NCI-H1694 (cell line): Measurements from ENCODE around the gene MYO3B.
"Not testable (repeated sequence)": the region's sequence is repeated elsewhere in the genome, so short reads cannot be mapped to it uniquely, and the experiment has no call there.

ENCODE experiments used
- DNase-seq: peaks from one replicate; lab custom pipeline; 2025; lab: John Stamatoyannopoulos, UW

MYO3B gene

DNA sequence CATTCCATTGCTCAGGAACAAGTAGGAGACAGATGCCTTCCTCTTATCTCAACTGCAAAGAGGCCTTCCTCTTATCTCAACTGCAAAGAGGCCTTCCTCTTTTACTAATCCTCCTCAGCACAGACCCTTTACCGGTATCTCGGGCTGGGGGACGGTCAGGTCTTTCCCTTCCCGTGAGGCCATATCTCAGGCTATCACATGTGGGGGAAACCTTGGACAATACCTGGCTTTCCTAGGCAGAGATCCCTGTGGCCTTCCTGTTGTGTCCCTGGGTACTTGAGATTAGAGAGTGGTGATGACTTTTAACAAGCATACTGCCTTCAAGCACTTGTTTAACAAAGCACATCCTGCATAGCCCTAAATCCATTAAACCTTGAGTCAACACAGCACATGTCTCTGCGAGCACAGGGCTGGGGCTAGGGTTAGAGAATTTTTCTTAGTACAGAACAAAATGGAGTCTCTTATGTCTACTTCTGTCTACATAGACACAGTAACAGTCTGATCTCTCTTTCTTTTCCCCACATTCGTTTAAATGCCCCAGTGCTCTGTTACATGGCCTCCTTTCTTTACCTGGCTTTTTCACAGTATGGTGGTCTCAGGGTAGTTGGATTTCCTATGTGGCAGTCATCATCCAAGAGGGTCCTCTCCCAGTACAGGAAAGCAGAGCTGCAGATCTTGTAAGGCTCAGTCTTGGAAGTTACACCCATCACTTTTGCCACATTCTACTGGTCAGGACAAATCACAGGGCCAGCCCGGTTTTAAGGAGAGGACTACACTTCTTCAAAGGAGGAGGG is 86.0 kb downstream of the MYO3B start:
- DNase-seq, result not testable (repeated sequence)

DNA sequence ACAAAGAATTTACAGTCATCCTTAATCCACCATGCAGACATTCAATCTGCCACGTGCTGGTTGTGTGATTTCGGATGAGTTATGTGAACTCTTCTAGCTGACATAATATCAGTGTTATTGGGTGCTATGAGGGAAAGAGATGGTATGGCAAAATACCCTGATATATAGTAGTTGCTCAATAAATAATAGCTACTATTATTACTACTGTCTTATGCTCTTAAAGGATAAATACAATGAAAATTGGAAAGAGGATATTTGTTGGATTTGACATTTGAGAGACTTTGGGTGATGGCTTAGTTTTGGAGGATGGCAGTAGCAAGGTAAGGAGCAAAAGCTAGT is 86.5 kb downstream of the MYO3B start:
- no peak for DNase-seq

DNA sequence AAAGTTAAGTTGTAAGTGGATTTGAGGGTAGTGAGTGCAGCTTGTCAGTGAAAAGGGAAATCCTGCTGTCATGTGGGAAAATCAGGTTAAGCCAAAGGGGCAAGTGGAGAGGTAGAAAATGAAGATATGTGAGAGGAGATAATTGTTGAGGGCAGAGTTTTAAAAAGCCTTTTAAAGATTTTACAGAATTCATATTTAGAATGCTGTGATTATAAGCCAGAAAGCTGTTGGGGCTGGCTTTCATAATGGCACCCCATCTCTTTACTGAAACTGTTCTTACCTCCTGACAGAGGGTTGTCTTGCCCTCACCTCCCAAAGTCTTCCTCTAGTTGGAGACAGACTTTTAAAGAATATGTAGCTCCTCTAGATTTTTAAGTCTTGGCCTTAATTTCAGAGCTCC is 86.9 kb downstream of the MYO3B start:
- no peak for DNase-seq

DNA sequence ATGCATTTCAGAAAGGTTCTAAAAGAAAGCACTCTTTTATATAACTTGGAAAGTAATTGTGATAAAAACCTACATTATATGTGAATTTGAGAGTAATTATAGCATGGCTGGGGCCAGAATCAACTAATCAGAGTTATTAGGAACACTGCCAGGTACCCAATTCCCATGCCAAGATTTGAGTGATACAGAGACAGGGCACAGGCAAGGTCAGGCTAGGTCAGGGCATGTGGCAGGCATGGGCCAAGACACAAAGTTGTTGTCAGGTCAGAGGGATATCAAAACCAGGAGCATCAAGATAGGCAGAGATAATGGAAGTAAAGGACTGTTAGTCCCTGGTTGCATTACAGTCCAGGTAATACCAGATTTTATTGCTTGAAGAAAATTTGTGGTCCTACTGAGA is 87.4 kb downstream of the MYO3B start:
- DNase-seq, result no peak

DNA sequence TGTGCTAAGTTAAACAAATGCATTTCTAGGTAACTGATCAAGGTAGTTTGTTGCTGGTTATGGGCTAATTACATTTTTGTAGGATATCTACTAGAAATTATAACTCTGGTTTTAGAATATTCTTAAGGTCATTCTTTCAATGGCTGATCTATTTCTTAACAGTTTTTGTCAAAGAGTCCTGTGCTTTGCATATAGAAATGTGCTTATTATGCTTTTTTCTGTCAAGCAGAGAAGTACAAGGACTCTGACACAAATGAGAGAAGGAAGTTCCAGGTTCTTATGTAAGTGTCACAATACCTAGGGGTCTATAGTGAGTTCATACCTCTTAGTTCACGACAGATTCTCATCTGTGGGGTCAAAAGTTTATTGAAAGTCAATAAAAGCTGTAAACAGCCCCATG is 88.4 kb downstream of the MYO3B start:
- no peak for DNase-seq

DNA sequence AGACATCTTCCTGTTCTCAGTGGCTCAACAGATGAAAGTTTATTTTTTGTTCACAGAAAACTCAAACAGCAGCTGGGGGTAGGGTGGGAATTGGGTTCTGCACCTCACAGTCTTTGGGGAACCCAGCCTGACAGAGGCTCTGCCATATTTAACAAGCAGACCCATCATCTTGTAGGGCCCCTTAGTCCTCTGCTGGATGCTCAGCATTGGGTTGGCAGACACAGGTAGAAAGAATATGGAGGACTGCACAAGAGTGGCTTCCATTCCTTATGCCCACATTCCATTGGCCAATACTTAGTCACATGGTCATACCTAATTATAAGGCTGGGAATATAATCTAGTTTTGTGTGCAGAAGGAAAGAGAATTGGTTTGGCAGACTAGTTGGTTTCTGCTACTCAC is 89.1 kb downstream of the MYO3B start:
- DNase-seq, result no peak

DNA sequence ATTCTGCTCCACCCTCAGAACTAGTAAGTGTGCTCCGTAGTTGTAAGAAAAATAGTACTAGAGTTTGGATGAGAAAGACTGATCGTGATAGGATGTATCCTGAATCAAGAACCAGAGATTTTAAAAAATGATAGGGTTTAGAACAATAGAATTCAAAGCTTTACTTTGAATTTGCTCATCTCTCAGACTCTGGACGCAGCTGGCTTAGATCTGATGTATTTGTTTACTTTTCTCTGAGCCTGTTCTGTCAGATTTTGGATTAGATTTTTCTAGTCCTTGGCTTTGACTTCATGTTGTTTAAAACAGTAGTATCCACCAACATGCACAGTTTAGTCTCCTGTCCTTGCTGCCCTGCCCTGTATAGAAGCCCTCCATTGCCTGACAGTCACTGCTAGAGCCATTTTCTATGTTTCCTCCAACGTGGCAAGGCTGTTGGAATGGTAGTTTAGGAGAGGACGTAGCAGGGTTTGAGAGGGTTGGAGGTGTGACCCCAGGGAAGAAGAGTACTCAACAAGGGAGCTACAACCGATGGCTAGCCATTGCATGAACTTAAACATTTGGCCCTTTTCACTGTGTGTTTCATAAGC is 92.4 kb downstream of the MYO3B start:
- no peak for DNase-seq

DNA sequence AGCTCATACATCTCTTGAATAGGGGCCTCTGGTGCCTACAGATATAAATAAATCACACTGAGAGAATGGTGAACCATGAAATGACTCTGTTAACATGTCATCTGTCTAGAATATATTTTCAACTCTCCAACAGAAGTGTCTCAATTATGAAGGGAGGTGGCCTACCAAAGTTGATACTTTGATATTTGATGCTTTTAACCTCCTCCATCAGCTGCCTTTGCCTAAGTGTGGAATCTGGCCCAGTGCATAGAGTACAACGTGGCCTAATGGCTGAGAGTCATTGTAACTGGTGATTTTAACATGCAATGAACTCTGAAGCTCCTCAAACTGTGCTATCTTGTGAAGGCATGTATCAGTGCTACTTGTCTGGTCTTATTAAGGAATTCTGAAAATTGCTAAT is 93.4 kb downstream of the MYO3B start:
- DNase-seq, result no peak

DNA sequence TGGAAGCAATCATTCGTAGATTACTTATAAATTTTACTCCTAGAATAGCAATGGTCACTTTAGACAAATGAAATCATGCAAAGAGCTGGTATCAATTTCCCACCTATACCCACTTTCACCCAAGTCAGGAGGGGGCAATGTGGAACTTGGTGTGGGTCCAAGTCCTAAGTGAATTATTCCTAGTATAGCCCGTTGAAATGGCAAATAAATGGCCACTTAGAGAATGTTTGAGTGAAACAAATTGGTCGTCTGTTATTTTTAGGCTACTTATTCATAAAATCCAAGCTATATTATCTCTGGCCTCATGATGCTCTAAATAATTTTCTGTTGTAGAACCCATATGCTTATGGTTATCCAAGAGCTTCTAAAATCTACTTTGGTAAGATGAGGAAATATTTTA is 98.1 kb downstream of the MYO3B start:
- no peak for DNase-seq

DNA sequence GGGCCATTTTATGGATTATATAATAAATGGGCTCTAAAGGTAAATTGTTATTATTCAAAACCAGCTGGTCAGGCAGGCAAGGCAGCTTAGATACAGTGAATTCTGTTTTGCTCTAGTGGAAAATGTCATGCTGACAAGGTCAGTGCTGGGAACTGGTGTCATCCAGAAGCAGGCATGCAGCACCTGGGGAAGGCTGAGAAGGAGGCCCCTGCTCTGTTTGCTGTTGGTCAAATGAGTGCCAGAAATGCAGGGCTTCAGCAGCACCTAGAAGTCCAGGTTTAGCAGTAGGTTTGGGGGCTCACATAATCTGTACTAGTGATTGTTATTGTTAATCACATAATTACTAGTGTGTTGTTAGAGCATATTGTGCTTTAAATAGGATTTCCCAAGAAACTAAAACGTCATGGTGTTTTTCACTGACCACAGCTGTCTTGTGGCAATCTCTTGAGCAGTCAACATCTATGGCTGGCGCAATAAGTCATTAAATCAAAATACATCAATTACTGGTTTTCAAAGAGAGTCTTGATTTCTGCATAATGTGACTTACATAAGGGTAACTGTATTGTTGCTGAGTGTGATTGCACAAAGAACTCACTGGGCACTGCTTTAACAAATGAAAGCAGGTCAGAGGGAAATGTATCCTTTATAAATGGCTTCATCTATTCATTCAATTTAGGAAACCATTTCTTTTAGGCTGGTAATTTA is 99.1 kb downstream of the MYO3B start:
- no peak for DNase-seq

DNA sequence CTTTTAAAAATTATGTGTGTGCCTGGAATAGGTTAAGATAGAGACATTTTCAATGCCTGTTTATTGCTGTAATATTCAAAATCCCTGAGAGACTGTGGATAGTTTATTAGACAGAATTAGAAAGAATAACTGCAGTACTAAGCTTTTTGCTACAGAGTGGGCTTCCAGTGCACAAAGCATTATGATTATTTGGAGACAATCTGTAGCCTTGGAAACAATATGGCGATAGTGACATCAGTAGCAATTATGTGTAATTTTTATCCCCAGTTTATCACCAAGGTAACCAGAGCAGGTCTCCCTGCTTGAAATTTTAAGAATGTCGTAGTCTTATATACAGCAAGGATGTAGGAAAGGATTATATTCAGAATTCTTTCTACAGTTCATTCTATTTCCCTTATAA is 100.0 kb downstream of the MYO3B start:
- no peak for DNase-seq

DNA sequence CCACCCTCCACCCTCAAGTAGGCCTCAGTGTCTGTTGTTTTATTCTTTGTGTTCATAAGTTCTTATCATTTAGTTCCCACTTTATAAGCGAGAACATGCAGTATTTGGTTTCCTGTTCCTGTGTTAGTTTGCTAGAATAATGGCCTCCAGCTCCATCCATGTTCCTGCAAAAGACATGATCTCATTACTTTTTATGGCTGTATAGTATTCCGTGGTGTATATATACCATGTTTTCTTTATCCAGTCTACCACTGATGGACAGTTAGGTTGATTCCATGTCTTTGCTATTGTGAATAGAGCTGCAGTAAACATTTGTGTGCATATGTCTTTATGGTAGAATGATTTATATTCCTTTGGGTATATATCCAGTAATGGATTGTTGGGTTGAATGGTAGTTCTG is 101.7 kb downstream of the MYO3B start:
- DNase-seq, result not testable (repeated sequence)

DNA sequence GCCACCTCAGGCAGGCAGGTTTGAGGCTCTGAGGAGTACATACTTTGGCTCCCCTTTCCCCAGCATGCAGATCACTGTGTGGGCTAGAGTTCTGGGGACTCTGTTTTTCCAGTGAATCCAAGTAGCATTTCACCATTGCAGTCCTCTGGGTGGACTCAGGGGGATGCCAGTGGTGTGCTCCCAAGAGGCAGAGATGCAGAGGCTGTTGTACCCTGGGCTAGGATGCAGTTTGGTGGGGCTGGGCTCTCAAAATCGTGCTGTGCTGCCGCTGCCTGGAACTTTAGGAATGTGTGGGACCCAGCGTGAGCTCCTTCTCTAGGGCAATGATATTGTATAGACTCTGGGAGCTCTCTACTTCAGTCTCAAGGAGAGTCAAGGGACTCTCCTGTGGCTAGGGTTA is 104.9 kb downstream of the MYO3B start:
- no peak for DNase-seq

DNA sequence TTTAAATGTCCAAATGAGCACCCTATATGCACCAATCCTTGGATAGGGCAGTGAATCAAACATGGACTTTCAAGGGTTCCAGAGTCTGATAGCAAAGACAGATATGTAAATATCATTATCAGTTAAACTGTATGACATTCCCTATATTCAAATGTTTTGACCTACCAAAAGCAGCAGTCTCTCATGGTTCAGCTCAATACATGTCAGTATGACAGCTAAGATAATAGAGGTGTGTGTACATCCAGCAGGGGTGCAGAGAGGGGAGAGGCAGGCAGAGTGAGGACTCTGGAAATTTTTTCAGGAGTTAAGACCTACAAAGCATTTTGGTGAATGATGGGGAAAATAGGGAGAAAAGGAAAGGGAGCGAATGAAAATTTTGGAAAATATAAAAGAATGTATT is 106.3 kb downstream of the MYO3B start:
- DNase-seq, result no peak

DNA sequence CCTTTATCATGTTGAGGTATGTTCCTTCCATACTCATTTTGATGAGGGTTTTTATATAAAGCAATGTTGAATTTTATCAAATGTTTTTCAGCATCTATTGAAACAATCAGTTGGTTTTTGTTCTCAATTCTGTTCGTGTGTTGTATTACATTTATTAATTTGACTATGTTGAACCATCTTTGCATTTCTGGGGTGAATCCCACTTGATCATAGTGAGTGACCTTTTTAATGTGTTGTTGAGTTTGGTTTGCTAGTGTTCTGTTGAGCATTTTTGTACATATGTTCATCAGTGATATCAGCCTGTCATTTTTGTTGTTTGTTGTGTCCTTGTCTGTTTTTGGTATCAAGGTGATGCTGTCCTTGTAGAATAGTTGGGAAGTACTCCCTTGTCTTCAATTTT is 110.9 kb downstream of the MYO3B start:
- no peak for DNase-seq

DNA sequence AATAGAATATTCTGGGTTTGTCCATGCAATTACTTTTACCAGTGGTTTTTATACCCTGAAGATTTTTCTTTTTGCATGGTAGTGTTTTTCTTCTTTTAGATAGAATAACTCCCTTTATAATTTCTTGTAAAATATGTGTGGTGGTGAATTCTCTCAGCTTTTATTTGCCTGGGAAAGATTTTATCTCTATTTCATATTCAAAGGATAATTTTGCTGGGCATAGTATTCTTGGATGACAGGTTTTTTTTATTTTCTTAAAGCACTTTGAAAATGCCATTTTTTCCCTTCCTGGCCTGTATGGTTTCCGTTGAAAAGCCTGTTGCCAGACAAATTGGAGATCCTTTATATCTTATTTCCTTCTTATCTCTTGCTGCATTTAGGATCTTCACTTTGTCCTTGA is 113.5 kb downstream of the MYO3B start:
- no peak for DNase-seq

DNA sequence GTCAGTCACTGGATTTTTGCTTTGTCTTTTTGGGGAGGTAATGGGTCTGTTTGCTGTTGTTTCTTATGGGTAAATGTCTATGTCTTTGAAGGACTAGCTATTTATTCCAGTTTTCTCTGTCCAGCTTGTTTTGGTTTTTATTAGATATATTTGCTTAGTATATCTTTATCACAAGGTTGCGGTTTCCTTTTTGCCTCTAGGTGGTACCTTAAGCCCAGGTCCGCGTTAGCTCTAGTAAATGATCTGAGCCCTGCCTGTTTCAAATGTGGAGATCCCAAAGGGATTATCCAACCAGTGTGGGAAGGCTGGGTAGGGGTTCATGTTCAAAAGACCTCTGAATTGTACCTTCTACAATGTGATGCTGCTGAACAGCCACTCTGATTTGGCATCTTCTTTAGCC is 114.5 kb downstream of the MYO3B start:
- DNase-seq, result no peak

DNA sequence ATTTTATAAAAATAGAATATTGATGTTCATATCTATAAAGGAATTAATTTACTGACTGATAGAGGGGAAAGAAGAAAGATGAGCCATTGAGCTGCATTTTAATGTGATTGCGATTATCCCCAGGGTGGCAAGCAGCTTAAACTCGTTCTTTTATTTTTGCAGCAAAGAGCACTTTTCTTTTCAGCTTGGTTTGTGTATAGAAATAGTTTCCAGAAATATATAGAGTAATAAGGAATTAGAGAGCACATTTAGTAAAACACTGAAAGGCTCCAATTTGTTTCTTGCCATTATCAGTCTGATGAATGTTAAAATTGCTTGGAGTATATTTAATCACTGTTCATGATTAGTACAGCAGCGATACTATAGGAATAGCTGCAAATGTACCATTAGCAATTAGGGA is 119.5 kb downstream of the MYO3B start:
- DNase-seq, result no peak

DNA sequence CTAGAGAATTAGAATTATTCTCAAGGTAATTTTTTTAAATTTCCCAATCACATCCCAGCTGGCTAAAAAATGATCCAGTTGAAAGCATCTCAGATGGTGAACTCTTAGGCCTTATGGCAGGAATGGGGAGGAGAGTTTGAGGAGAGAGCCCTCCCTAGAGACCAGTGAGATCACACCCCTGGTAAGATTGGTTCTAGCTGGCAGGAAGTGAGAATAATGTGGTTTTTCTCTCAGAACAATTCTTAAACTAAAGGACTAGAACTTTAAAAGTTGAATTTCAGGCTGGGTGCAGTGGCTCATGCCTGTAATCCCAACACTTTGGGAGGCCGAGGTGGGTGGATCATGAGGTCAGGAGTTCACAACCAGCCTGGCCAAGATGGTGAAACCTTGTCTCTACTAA is 120.2 kb downstream of the MYO3B start:
- DNase-seq, result no peak

DNA sequence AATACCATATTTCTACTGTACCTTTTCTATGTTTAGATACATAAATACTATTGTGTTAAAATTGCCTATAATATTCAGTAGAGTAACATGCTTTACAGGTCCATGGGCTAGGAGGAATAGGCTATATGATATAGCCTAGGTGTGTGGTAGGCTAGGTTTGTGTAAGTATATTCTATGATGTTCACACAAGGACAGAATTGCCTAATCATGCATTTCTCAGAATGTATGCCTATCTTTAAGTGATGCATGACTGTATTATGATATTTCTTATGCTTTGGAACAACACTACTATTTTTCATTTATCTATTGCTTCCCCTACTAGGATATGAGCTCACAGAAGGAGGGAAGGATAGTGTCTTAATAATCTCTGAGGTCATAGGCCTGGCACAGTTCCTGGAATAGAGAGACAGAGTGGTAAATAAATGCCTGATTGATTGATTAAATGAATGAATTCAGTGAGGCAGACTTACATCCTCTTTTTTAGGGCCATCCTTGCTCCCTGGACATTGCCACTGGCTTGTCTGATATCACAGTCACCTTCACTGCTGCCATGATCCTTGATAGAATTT is 121.0 kb downstream of the MYO3B start:
- no peak for DNase-seq

DNA sequence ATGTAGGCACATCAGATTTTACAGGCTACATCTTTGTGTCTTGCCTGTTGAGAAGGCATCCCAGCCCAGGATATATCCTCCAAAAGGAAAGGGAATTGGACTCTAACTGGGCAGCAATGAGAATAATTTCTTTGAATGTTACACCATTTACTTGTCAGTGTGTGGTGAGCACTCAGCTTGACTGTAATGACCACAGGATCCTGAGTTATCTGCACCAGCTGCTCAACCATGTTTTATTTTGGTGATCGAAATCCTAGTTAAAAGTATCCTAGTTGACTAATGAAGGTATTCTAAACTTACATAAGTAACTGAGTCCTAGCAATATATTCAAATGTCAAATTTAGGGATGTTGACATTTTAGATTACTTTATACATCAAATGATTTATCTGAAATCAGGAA is 123.0 kb downstream of the MYO3B start:
- DNase-seq, result no peak

DNA sequence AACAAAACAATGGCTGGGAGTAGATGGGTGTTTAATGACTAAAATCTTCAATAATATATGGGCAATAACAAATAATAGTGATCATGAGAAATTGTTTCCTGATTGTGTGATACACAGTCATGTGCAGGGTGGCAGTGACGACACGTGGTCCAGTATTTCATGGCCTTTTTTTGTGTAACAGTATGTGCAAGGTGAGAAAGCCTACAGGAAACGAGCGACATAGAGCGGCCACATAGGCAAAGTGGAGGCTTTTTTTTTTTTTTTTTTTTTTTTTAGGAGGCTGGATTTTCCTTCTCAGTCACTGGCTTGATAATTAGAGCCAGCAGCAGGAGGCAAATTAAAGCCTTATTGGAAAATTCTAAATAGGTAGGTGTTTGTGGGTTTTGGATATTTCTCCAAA is 123.7 kb downstream of the MYO3B start:
- DNase-seq, result no peak

DNA sequence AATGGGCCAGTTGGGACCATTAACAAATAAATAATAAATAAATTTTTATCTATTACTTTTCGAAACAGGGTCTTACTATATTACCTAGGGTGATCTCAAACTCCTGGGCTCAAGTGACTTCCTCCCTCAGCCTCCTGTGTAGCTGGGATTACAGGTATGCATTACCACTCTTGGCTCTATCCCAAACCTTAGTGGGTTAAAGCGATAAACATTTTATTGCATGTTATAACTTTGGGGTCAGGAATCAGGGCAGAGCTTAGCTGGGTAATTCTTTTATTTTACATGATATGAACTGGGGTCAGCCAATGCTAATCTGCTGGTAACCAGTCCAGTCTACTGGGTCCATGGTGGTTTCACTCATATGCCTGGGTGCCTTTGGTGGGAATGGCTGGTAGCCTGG is 127.8 kb downstream of the MYO3B start:
- DNase-seq, result no peak
